T-cell (primary cell): ENCODE results near the gene FOXN3. TPM values are rescaled to one million over a fixed set of nuclear protein-coding genes. Genes with fewer than 3 reads are reported as not detected.

Source experiments
- ATAC-seq, 4 experiments: fragments of 200-7000 bp in 3 of 4; fragments of 150-1000 bp in 1 of 4; cut with Tn5 transposase; replicated peaks in 1 of 4; 1 replicate in 3 of 4; 2 replicates in 1 of 4; pipeline ENCODE4 v1.10.0; 2021; ENCODE audit warnings: moderate library complexity in 3 of 4, mild to moderate bottlenecking in 2 of 4, moderate number of reproducible peaks in 1 of 4
- CTCF ChIA-PET, 2 donors: fragments of 300-600 bp; sonication (Branson Sonifier 250); formaldehyde crosslinking; loops; one replicate each; lab custom pipeline; 2022; ENCODE audit warnings: antibody characterized with exemption in 2 of 2; lab: Charles Lee
- POLR2A ChIA-PET, 2 donors: fragments of 300-600 bp; sonication (Branson Sonifier 250); formaldehyde crosslinking; loops; one replicate each; lab custom pipeline; 2022; ENCODE audit warnings: antibody characterized with exemption in 2 of 2; lab: Charles Lee
- DNase-seq, 35 experiments: peaks; one replicate each; pipeline versions ENCODE4 v3.0.0 to v3.0.0-alpha.2; 2013 to 2023
- H3K27ac ChIP-seq: one replicate; pipeline ENCODE4 v1.5.1; 2013; ENCODE audit warnings: low read length
- H3K27me3 ChIP-seq, 2 experiments: replicated peaks in 1 of 2; 1 replicate in 1 of 2; 2 replicates in 1 of 2; pipeline versions ENCODE4 v1.6.1 to v1.7.0; 2013; ENCODE audit warnings: low read length in 1 of 2, mixed read lengths in 1 of 2; ENCODE audit not compliant: control insufficient read depth in 2 of 2, insufficient read depth in 2 of 2; ENCODE audit errors: extremely low read depth in 1 of 2
- H3K36me3 ChIP-seq, 2 donors: 1 replicate in 1 of 2; 2 replicates in 1 of 2; pipeline versions ENCODE4 v1.6.1 to v1.7.0; 2013; ENCODE audit warnings: low read length in 1 of 2; ENCODE audit not compliant: control insufficient read depth in 2 of 2, insufficient read depth in 1 of 2; ENCODE audit errors: extremely low read depth in 1 of 2
- H3K4me1 ChIP-seq, 2 experiments: 1 replicate in 1 of 2; 2 replicates in 1 of 2; pipeline versions ENCODE4 v1.6.1 to v1.7.0; 2013; ENCODE audit warnings: low read length in 2 of 2, mixed read lengths in 1 of 2; ENCODE audit not compliant: insufficient read depth in 2 of 2, control insufficient read depth in 1 of 2; ENCODE audit errors: extremely low read depth in 1 of 2
- H3K4me3 ChIP-seq, 2 donors: 1 replicate in 1 of 2; 2 replicates in 1 of 2; pipeline versions ENCODE4 v1.5.1 to v1.7.0; 2013; ENCODE audit warnings: mild to moderate bottlenecking in 2 of 2, low read length in 1 of 2, moderate library complexity in 1 of 2; ENCODE audit not compliant: control insufficient read depth in 1 of 2; ENCODE audit errors: extremely low read depth in 1 of 2
- H3K9me3 ChIP-seq: 2 replicates; pipeline ENCODE4 v1.7.0; 2013
- H3K27ac Mint-ChIP-seq, 2 donors: one replicate each; pipeline ENCODE4 v1.8.0; 2020 to 2021; ENCODE audit warnings: mild to moderate bottlenecking in 2 of 2, mixed read lengths in 2 of 2
- H3K27me3 Mint-ChIP-seq, 2 donors: one replicate each; pipeline ENCODE4 v1.8.0; 2021 to 2022; ENCODE audit warnings: mixed read lengths in 2 of 2
- H3K36me3 Mint-ChIP-seq: one replicate; pipeline ENCODE4 v1.8.0; 2021; ENCODE audit warnings: mixed read lengths
- H3K4me1 Mint-ChIP-seq, 3 donors: one replicate each; pipeline ENCODE4 v1.8.0; 2020 to 2022; ENCODE audit warnings: mixed read lengths in 3 of 3, mild to moderate bottlenecking in 1 of 3
- H3K4me3 Mint-ChIP-seq, 3 donors: one replicate each; pipeline ENCODE4 v1.8.0; 2020 to 2022; ENCODE audit warnings: mild to moderate bottlenecking in 3 of 3, mixed read lengths in 3 of 3, moderate library complexity in 3 of 3
- H3K9me3 Mint-ChIP-seq, 3 donors: one replicate each; pipeline ENCODE4 v1.8.0; 2020 to 2022; ENCODE audit warnings: mixed read lengths in 3 of 3
- WGBS: methylation state at CpG from one replicate; pipeline ENCODE4 v1.1.5; 2013; ENCODE audit warnings: missing lambda C conversion rate; ENCODE audit not compliant: insufficient coverage; 5-methylcytosine and 5-hydroxymethylcytosine counted together
- total RNA-seq, 35 experiments: library from RNA in 6 of 35; stranded (reverse) in 6 of 35; fragments of 120-200 nt in 1 of 35; gene quantifications; one replicate each; pipeline versions ENCODE4 v1.2.1 to v1.2.4 and lab custom pipeline; 2013 to 2026

Gene FOXN3
- total RNA-seq, 5 donors from 2014 or later (not counting 1 experiment from before 2014, with no cell fraction given), result 92.8 to 176 (median 103) TPM

DNA sequence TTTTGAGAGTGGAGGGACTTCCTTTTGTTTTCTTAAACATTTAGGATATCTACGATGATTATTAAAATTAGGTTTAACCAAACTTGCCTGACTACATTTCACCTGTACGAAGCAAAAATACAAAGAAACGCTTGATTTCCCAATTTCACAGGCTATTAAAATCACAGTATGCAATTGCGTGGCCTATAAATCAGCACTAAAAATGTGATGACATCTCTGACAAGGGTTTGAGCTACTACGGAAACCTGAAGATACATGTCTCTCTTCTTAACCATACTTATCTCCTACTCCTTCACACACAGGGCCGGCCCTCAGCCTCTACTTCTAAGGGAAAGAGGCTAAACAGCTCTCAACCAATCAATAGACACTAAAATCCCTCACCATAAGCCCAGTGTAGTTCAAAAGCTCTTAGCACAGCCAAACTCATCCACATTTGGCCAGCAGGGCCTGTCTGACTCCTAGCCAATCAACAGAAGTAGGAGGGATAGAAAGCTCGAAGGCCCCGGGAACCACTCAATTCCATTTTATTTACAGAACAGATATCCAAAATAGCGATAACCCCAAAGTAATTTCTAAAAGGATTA lies 137.3 kb downstream of the FOXN3 start:
- Histone ChIP-seq H3K4me3 (no peak overlapping the region), H3K4me1 (peaks cover 0 to 26% of the 10 kb centered on the region in 2 experiments), H3K9me3 (no peaks in the 10 kb centered on the region), H3K27me3 (no peaks in the 10 kb centered on the region), H3K27ac (no peak overlapping the region), H3K36me3 (peaks cover 0 to 14% of the 10 kb centered on the region in 2 donors)
- 100% methylated on average over 4 of the region's 9 CpGs for WGBS
- CTCF ChIA-PET, result interaction anchor here in 1 of 2 donors (0.5 kb wide), 1 partner anchor 73 kb away, joined by 3 read pairs; no protein-coding TSS in a partner anchor
- DNase-seq, result no peak
- no peaks in the 10 kb centered on the region for H3K9me3 Mint-ChIP-seq
- H3K4me1 Mint-ChIP-seq, result peaks cover 70 to 73% (median 72%) of the 10 kb centered on the region in 3 donors
- H3K27ac Mint-ChIP-seq, result no peak overlapping the region
- ATAC-seq, result no peak
- H3K4me3 Mint-ChIP-seq, result no peak overlapping the region
- H3K36me3 Mint-ChIP-seq, result peaks cover 48% of the 10 kb centered on the region
- no peaks in the 10 kb centered on the region for H3K27me3 Mint-ChIP-seq
- POLR2A ChIA-PET, result interaction anchor here in 1 of 2 donors (0.5 kb wide), 1 partner anchor 103 kb away, joined by 6 read pairs; no protein-coding TSS in a partner anchor

DNA sequence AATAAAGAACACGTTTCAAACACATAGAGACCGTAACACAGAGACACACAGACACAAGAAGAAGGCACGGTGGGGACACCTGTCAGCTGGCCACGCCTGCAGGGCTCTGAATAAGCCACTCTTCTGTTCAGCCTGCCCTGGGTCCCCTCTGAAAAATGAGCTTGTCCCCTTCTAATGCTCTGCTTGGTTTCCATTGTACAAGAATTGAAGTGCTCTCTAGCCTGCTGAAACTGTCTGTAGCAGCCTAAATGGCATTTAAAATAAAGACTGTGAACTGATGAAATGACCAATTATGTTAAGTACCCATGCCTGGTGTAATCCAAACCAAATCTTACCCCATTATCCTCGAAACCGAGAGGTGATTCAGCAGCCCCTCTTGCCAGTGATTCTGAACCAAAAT lies 139.8 kb downstream of the FOXN3 start:
- 94% methylated on average over 4 of the region's 6 CpGs for WGBS
- no peak overlapping the region for H3K27ac ChIP-seq
- Mint-ChIP-seq H3K36me3 (peaks cover 47% of the 10 kb centered on the region), H3K4me1 (peaks cover 68 to 76% (median 72%) of the 10 kb centered on the region in 3 donors), H3K4me3 (no peak overlapping the region), H3K27me3 (no peaks in the 10 kb centered on the region), H3K9me3 (no peaks in the 10 kb centered on the region), H3K27ac (no peak overlapping the region)
- H3K4me3 ChIP-seq, result no peak overlapping the region
- peaks cover 0 to 15% of the 10 kb centered on the region in 2 experiments for H3K4me1 ChIP-seq
- ATAC-seq (no peak), DNase-seq (no peak)
- POLR2A ChIA-PET, result no interaction called here
- no peaks in the 10 kb centered on the region for H3K9me3 ChIP-seq
- CTCF ChIA-PET, result no interaction called here
- H3K27me3 ChIP-seq, result no peaks in the 10 kb centered on the region
- H3K36me3 ChIP-seq, result peaks cover 0 to 14% of the 10 kb centered on the region in 2 donors

DNA sequence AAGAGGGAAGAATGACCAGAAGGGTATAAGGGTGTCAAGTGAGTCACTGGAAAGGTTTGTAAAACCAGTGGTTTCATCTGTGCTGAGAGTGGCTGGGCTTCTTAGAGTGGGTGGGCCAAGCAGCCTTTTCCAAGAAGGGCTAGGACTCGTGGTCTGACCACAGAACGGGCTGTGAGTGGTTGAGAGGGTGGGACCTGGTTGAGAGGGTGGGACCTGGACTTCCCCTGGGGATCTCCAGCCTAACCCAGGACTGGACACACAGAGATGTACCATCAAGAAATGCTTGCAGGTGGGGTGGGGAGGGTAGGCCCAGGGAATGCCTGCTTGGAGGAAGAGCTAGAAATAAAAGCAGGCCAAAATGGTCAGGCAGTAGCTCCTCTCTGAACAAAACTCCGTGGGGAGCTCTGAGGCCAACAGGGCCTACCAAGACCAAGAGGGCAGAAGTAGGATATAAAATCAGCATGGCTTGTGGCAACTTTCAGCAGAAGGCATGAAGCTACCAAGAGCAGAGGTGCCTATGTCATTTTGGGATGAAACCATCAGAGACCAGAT lies 140.5 kb downstream of the FOXN3 start:
- CTCF ChIA-PET, result interaction anchor here (0.5 to 0.6 kb wide), 2 partner anchors 184 to 642 kb away, joined by 3 read pairs; no protein-coding TSS in a partner anchor
- 35% methylated on average over 3 of the region's 3 CpGs for WGBS
- Histone ChIP-seq H3K4me3 (no peak overlapping the region), H3K36me3 (peaks cover 0 to 14% of the 10 kb centered on the region in 2 donors), H3K4me1 (peaks cover 0 to 15% of the 10 kb centered on the region in 2 experiments), H3K27me3 (no peaks in the 10 kb centered on the region), H3K27ac (no peak overlapping the region), H3K9me3 (no peaks in the 10 kb centered on the region)
- Mint-ChIP-seq H3K36me3 (peaks cover 42% of the 10 kb centered on the region), H3K4me3 (no peak overlapping the region), H3K9me3 (no peaks in the 10 kb centered on the region), H3K4me1 (peaks cover 70 to 74% (median 72%) of the 10 kb centered on the region in 3 donors), H3K27ac (peak overlapping the region; percentile 50 to 72), H3K27me3 (no peaks in the 10 kb centered on the region)
- DNase-seq (peak in 20 of 35 experiments; percentile 4 to 43 (median 14)), ATAC-seq (peak; percentile 43 to 66 (median 48))
- POLR2A ChIA-PET, result interaction anchor here in 1 of 2 donors (0.7 kb wide), 1 partner anchor 66 kb away, joined by 3 read pairs; no protein-coding TSS in a partner anchor

DNA sequence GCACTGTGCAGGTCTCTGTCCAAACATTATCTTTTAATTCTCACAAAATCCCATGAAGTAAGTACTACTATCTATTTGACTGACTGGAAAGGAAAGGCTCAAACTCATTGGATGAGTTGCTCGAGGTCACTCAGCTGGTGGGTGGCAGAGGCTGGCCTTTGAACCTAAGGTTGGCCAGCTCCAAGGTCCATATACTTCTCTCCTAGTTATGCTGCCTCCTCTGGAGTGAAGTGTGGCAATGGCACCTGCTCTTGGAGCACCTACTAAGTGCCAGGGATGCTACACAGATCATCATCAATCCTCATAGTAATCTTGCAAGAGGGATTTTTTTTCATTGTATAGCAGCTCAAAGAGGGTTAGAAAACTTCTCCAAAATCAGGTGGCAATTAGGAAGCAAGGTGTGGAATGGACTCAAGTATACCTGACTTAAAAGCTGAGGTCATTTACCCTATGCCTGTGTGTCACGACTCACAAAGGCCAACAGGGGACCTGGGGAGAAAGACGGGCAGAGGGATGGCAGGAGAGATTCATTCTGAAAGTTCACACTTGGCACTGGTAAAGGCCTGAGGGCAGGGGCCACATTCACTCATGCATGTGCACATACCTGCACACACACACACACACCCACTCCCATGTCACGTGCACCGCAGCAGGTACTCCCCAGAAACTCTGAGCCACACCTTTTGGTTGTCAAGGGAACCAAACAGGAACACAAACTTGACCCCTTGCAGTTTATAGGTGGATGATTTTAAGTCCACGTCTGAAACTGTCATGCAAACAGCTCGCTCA lies 146.4 kb downstream of the FOXN3 start:
- Mint-ChIP-seq H3K4me1 (peaks cover 68 to 85% (median 80%) of the 10 kb centered on the region in 3 donors), H3K9me3 (no peaks in the 10 kb centered on the region), H3K36me3 (peaks cover 29% of the 10 kb centered on the region), H3K27ac (no peak overlapping the region), H3K4me3 (no peak overlapping the region), H3K27me3 (no peaks in the 10 kb centered on the region)
- ChIA-PET POLR2A (interaction anchor here in 1 of 2 donors (0.5 kb wide), 1 partner anchor 84 kb away, joined by 4 read pairs; no protein-coding TSS in a partner anchor), CTCF (no interaction called here)
- peak in 2 of 35 experiments; percentile 6 to 10 for DNase-seq
- Histone ChIP-seq H3K9me3 (no peaks in the 10 kb centered on the region), H3K36me3 (no peaks in the 10 kb centered on the region), H3K4me3 (no peak overlapping the region), H3K27me3 (no peaks in the 10 kb centered on the region), H3K4me1 (peaks cover 3 to 5% of the 10 kb centered on the region in 2 experiments), H3K27ac (no peak overlapping the region)
- 90% methylated on average over 2 of the region's 7 CpGs for WGBS
- ATAC-seq, result no peak

DNA sequence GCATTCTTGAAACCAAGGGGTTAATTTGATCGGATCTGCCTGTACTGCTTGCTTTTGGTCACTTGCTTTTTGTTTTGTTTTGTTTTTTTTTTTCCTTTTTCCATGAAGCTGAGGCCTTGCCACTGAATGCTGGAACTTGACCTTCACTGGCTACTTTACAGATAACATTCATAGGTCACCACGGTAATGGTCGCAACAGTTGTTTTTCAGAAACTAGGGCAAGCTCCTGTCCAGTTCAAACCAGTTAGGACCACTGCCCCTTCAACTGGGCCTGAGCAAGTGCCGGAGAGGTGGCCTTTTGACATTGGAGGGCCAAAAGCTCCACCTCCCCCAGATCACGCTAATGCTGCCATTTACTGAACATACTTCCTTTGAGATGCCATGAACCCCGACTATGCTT lies 147.6 kb downstream of the FOXN3 start:
- DNase-seq (no peak), ATAC-seq (no peak)
- Mint-ChIP-seq H3K27ac (no peak overlapping the region), H3K4me1 (peaks cover 66 to 84% (median 79%) of the 10 kb centered on the region in 3 donors), H3K4me3 (no peak overlapping the region), H3K27me3 (no peaks in the 10 kb centered on the region), H3K9me3 (no peaks in the 10 kb centered on the region), H3K36me3 (peaks cover 26% of the 10 kb centered on the region)
- Histone ChIP-seq H3K27me3 (no peaks in the 10 kb centered on the region), H3K4me1 (peaks cover 3 to 5% of the 10 kb centered on the region in 2 experiments), H3K4me3 (no peak overlapping the region), H3K27ac (no peak overlapping the region), H3K9me3 (no peaks in the 10 kb centered on the region), H3K36me3 (no peaks in the 10 kb centered on the region)
- ChIA-PET POLR2A (no interaction called here), CTCF (interaction anchor here in 1 of 2 donors (0.6 kb wide), 1 partner anchor 130 kb away, joined by 3 read pairs; no protein-coding TSS in a partner anchor)
- 98% methylated on average over 4 of the region's 6 CpGs for WGBS

DNA sequence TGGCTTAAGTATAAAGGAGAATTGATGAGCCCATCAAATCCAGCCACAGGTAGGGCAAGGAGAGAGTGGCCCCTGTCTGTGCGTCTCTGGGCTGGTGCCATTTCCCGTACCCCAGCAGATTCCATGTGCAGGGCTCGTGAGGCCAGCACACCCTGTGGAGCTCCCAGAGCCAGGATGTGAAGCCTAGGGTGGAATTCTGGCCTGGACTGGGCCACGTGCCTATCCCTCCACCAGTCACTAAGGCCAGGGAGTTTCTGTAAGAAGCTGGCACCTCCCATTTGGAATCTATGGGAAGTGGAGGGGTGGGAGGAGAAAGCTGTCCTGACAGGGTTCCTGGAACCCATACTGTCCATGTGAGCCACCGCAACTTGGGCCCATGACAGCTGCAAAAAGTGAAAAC lies 148.5 kb downstream of the FOXN3 start:
- Mint-ChIP-seq H3K27me3 (no peaks in the 10 kb centered on the region), H3K9me3 (no peaks in the 10 kb centered on the region), H3K27ac (no peak overlapping the region), H3K4me3 (no peak overlapping the region), H3K36me3 (peaks cover 27% of the 10 kb centered on the region), H3K4me1 (peaks cover 66 to 80% (median 76%) of the 10 kb centered on the region in 3 donors)
- POLR2A ChIA-PET, result interaction anchor here in 1 of 2 donors (1.0 kb wide), 1 partner anchor 133 kb away, joined by 3 read pairs; no protein-coding TSS in a partner anchor
- Histone ChIP-seq H3K4me3 (no peak overlapping the region), H3K27me3 (no peaks in the 10 kb centered on the region), H3K27ac (no peak overlapping the region), H3K9me3 (no peaks in the 10 kb centered on the region), H3K36me3 (no peaks in the 10 kb centered on the region), H3K4me1 (peaks cover 3 to 5% of the 10 kb centered on the region in 2 experiments)
- CTCF ChIA-PET, result no interaction called here
- ATAC-seq, result no peak
- no peak for DNase-seq
- 100% methylated on average over 3 of the region's 5 CpGs for WGBS
